T-cell (primary cell): ENCODE data around the gene UVSSA. TPM values are rescaled to one million over a fixed set of nuclear protein-coding genes. Genes with fewer than 3 reads are reported as not detected.

Experiments
- ATAC-seq, 4 experiments: fragments of 200-7000 bp in 3 of 4; fragments of 150-1000 bp in 1 of 4; cut with Tn5 transposase; replicated peaks in 1 of 4; 1 replicate in 3 of 4; 2 replicates in 1 of 4; pipeline ENCODE4 v1.10.0; 2021; ENCODE audit warnings: moderate library complexity in 3 of 4, mild to moderate bottlenecking in 2 of 4, moderate number of reproducible peaks in 1 of 4
- CTCF ChIA-PET, 2 donors: fragments of 300-600 bp; sonication (Branson Sonifier 250); formaldehyde crosslinking; loops; one replicate each; lab custom pipeline; 2022; ENCODE audit warnings: antibody characterized with exemption in 2 of 2; lab: Charles Lee
- POLR2A ChIA-PET, 2 donors: fragments of 300-600 bp; sonication (Branson Sonifier 250); formaldehyde crosslinking; loops; one replicate each; lab custom pipeline; 2022; ENCODE audit warnings: antibody characterized with exemption in 2 of 2; lab: Charles Lee
- DNase-seq, 35 experiments: peaks; one replicate each; pipeline versions ENCODE4 v3.0.0 to v3.0.0-alpha.2; 2013 to 2023
- H3K27ac ChIP-seq: one replicate; pipeline ENCODE4 v1.5.1; 2013; ENCODE audit warnings: low read length
- H3K27me3 ChIP-seq, 2 experiments: replicated peaks in 1 of 2; 1 replicate in 1 of 2; 2 replicates in 1 of 2; pipeline versions ENCODE4 v1.6.1 to v1.7.0; 2013; ENCODE audit warnings: low read length in 1 of 2, mixed read lengths in 1 of 2; ENCODE audit not compliant: control insufficient read depth in 2 of 2, insufficient read depth in 2 of 2; ENCODE audit errors: extremely low read depth in 1 of 2
- H3K36me3 ChIP-seq, 2 donors: 1 replicate in 1 of 2; 2 replicates in 1 of 2; pipeline versions ENCODE4 v1.6.1 to v1.7.0; 2013; ENCODE audit warnings: low read length in 1 of 2; ENCODE audit not compliant: control insufficient read depth in 2 of 2, insufficient read depth in 1 of 2; ENCODE audit errors: extremely low read depth in 1 of 2
- H3K4me1 ChIP-seq, 2 experiments: 1 replicate in 1 of 2; 2 replicates in 1 of 2; pipeline versions ENCODE4 v1.6.1 to v1.7.0; 2013; ENCODE audit warnings: low read length in 2 of 2, mixed read lengths in 1 of 2; ENCODE audit not compliant: insufficient read depth in 2 of 2, control insufficient read depth in 1 of 2; ENCODE audit errors: extremely low read depth in 1 of 2
- H3K4me3 ChIP-seq, 2 donors: 1 replicate in 1 of 2; 2 replicates in 1 of 2; pipeline versions ENCODE4 v1.5.1 to v1.7.0; 2013; ENCODE audit warnings: mild to moderate bottlenecking in 2 of 2, low read length in 1 of 2, moderate library complexity in 1 of 2; ENCODE audit not compliant: control insufficient read depth in 1 of 2; ENCODE audit errors: extremely low read depth in 1 of 2
- H3K9me3 ChIP-seq: 2 replicates; pipeline ENCODE4 v1.7.0; 2013
- H3K27ac Mint-ChIP-seq, 2 donors: one replicate each; pipeline ENCODE4 v1.8.0; 2020 to 2021; ENCODE audit warnings: mild to moderate bottlenecking in 2 of 2, mixed read lengths in 2 of 2
- H3K27me3 Mint-ChIP-seq, 2 donors: one replicate each; pipeline ENCODE4 v1.8.0; 2021 to 2022; ENCODE audit warnings: mixed read lengths in 2 of 2
- H3K36me3 Mint-ChIP-seq: one replicate; pipeline ENCODE4 v1.8.0; 2021; ENCODE audit warnings: mixed read lengths
- H3K4me1 Mint-ChIP-seq, 3 donors: one replicate each; pipeline ENCODE4 v1.8.0; 2020 to 2022; ENCODE audit warnings: mixed read lengths in 3 of 3, mild to moderate bottlenecking in 1 of 3
- H3K4me3 Mint-ChIP-seq, 3 donors: one replicate each; pipeline ENCODE4 v1.8.0; 2020 to 2022; ENCODE audit warnings: mild to moderate bottlenecking in 3 of 3, mixed read lengths in 3 of 3, moderate library complexity in 3 of 3
- H3K9me3 Mint-ChIP-seq, 3 donors: one replicate each; pipeline ENCODE4 v1.8.0; 2020 to 2022; ENCODE audit warnings: mixed read lengths in 3 of 3
- WGBS: methylation state at CpG from one replicate; pipeline ENCODE4 v1.1.5; 2013; ENCODE audit warnings: missing lambda C conversion rate; ENCODE audit not compliant: insufficient coverage; 5-methylcytosine and 5-hydroxymethylcytosine counted together
- total RNA-seq, 35 experiments: library from RNA in 6 of 35; stranded (reverse) in 6 of 35; fragments of 120-200 nt in 1 of 35; gene quantifications; one replicate each; pipeline versions ENCODE4 v1.2.1 to v1.2.4 and lab custom pipeline; 2013 to 2026

Gene UVSSA
- total RNA-seq, 5 donors from 2014 or later (not counting 1 experiment from before 2014, with no cell fraction given) = 39.9 to 53.7 (median 42.7) TPM

GRCh38 chr4:1406981-1407656, 60.1 kb downstream of the UVSSA start:
- ChIA-PET CTCF (no interaction called here), POLR2A (no interaction called here)
- Mint-ChIP-seq H3K36me3 (no peaks in the 10 kb centered on the region), H3K4me3 (no peak overlapping the region), H3K27me3 (peaks cover 38 to 60% of the 10 kb centered on the region in 2 donors), H3K9me3 (no peaks in the 10 kb centered on the region), H3K27ac (no peak overlapping the region), H3K4me1 (peaks cover 4 to 14% (median 7%) of the 10 kb centered on the region in 3 donors)
- WGBS = 9% methylated on average over 18 of the region's 50 CpGs
- Histone ChIP-seq H3K4me3 (no peak overlapping the region), H3K4me1 (peaks cover 0 to 14% of the 10 kb centered on the region in 2 experiments), H3K27ac (no peak overlapping the region), H3K27me3 (peaks cover 8 to 83% of the 10 kb centered on the region in 2 experiments), H3K36me3 (no peaks in the 10 kb centered on the region), H3K9me3 (no peaks in the 10 kb centered on the region)
- ATAC-seq (no peak), DNase-seq (peak in 1 of 35 experiments; percentile 10)

- peaks cover 4 to 12% (median 7%) of the 10 kb centered on the region in 3 donors for H3K4me1 Mint-ChIP-seq
Measured at GRCh38 chr4:1407657-1408333, 60.8 kb downstream of the UVSSA start.

DNA sequence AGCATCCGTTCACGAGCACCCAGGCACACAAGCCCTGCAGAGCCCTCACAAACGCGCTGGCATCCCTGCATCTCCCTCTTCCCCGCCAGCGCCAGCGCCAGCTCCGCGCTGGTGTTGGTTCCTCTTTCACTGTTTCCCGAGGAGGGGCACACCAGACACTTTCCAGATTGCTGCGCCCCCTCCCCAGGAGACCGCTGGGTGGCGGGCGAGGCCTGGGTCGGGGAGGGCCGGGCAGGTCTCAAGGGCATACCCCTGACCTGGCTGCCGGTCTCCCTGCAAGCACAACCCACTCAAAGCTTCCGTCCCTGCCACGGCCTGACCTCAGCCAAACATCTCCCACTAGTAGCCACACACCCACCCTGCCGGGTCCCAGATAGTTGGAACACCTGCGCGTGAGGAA, 61.4 kb downstream of the UVSSA start:
- WGBS = 10% methylated on average over 18 of the region's 22 CpGs
- POLR2A ChIA-PET = no interaction called here
- Mint-ChIP-seq H3K36me3 (no peaks in the 10 kb centered on the region), H3K27ac (no peak overlapping the region), H3K9me3 (no peaks in the 10 kb centered on the region), H3K27me3 (peaks cover 46 to 69% of the 10 kb centered on the region in 2 donors), H3K4me3 (peak overlapping the region in 1 of 3 donors; percentile 39), H3K4me1 (peaks cover 4 to 12% (median 7%) of the 10 kb centered on the region in 3 donors)
- ATAC-seq (no peak), DNase-seq (no peak)
- CTCF ChIA-PET = no interaction called here
- no peaks in the 10 kb centered on the region for H3K36me3 ChIP-seq
- no peak overlapping the region for H3K27ac ChIP-seq
- H3K27me3 ChIP-seq = peaks cover 12 to 88% of the 10 kb centered on the region in 2 experiments
- H3K9me3 ChIP-seq = no peaks in the 10 kb centered on the region
- peaks cover 0 to 10% of the 10 kb centered on the region in 2 experiments for H3K4me1 ChIP-seq
- no peak overlapping the region for H3K4me3 ChIP-seq

More at GRCh38 chr4:1407657-1408333, 60.8 kb downstream of the UVSSA start:
- whole genome bisulfite sequencing = 20% methylated on average over 41 of the region's 53 CpGs
- H3K36me3 Mint-ChIP-seq = no peaks in the 10 kb centered on the region
- H3K9me3 Mint-ChIP-seq = no peaks in the 10 kb centered on the region
- ChIA-PET POLR2A (no interaction called here), CTCF (no interaction called here)
- Histone ChIP-seq H3K9me3 (no peaks in the 10 kb centered on the region), H3K27ac (no peak overlapping the region), H3K4me1 (peaks cover 0 to 10% of the 10 kb centered on the region in 2 experiments), H3K27me3 (peaks cover 11 to 84% of the 10 kb centered on the region in 2 experiments), H3K4me3 (no peak overlapping the region), H3K36me3 (no peaks in the 10 kb centered on the region)
- H3K27me3 Mint-ChIP-seq = peaks cover 40 to 63% of the 10 kb centered on the region in 2 donors
- no peak overlapping the region for H3K27ac Mint-ChIP-seq
- H3K4me3 Mint-ChIP-seq = no peak overlapping the region
- DNase-seq (no peak), ATAC-seq (no peak)

- CTCF ChIA-PET = no interaction called here
- Mint-ChIP-seq H3K4me1 (peaks cover 4 to 12% (median 10%) of the 10 kb centered on the region in 3 donors), H3K27ac (no peak overlapping the region), H3K9me3 (no peaks in the 10 kb centered on the region), H3K27me3 (peaks cover 53 to 72% of the 10 kb centered on the region in 2 donors), H3K36me3 (no peaks in the 10 kb centered on the region), H3K4me3 (no peak overlapping the region)
- Histone ChIP-seq H3K36me3 (no peaks in the 10 kb centered on the region), H3K9me3 (no peaks in the 10 kb centered on the region), H3K4me1 (peaks cover 0 to 8% of the 10 kb centered on the region in 2 experiments), H3K27me3 (peaks cover 12 to 88% of the 10 kb centered on the region in 2 experiments), H3K4me3 (no peak overlapping the region), H3K27ac (no peak overlapping the region)
- WGBS = 27% methylated on average over 8 of the region's 14 CpGs
- no peak for ATAC-seq
- POLR2A ChIA-PET = no interaction called here
- DNase-seq = no peak
Measured at GRCh38 chr4:1409079-1409478, 62.1 kb downstream of the UVSSA start.

- peaks cover 54 to 69% of the 10 kb centered on the region in 2 donors for H3K27me3 Mint-ChIP-seq
- no peaks in the 10 kb centered on the region for H3K9me3 ChIP-seq
Measured at GRCh38 chr4:1409491-1410425, 62.8 kb downstream of the UVSSA start.

More at GRCh38 chr4:1409491-1410425, 62.8 kb downstream of the UVSSA start:
- H3K4me1 Mint-ChIP-seq = peaks cover 4 to 12% (median 10%) of the 10 kb centered on the region in 3 donors
- 43% methylated on average over 16 of the region's 27 CpGs for WGBS
- no peak overlapping the region for H3K27ac ChIP-seq
- no peak for ATAC-seq
- no peak overlapping the region for H3K4me3 Mint-ChIP-seq
- H3K27me3 ChIP-seq = peaks cover 12 to 81% of the 10 kb centered on the region in 2 experiments
- no peaks in the 10 kb centered on the region for H3K36me3 ChIP-seq
- no peak for DNase-seq
- ChIA-PET POLR2A (no interaction called here), CTCF (no interaction called here)
- no peaks in the 10 kb centered on the region for H3K9me3 Mint-ChIP-seq
- no peak overlapping the region for H3K27ac Mint-ChIP-seq
- H3K36me3 Mint-ChIP-seq = no peaks in the 10 kb centered on the region
- no peak overlapping the region for H3K4me3 ChIP-seq
- peaks cover 0 to 3% of the 10 kb centered on the region in 2 experiments for H3K4me1 ChIP-seq
